PFSK-1 (cell line): ENCODE data around the gene SPTAN1.

Experiments
- POLR2AphosphoS5 ChIP-seq: IDR thresholded peaks from 2 replicates; pipeline ENCODE4 v1.6.1; 2012; ENCODE audit warnings: low read depth, mild to moderate bottlenecking, control low read depth, low read length, moderate library complexity
- TAF1 ChIP-seq: IDR thresholded peaks from 2 replicates; pipeline ENCODE4 v1.6.1; 2012; ENCODE audit warnings: low read length, control low read depth, borderline replicate concordance; ENCODE audit not compliant: insufficient read depth
- TF ChIP-seq, protein P1 (sequence below), 2 experiments: IDR thresholded peaks; 2 replicates each; pipeline versions ENCODE4 v1.6.1 to v1.8.0; 2011 to 2012; ENCODE audit warnings: low read depth in 2 of 2, low read length in 2 of 2, control low read depth in 1 of 2, inconsistent platforms in 1 of 2, mild to moderate bottlenecking in 1 of 2, moderate library complexity in 1 of 2; ENCODE audit not compliant: insufficient read depth in 1 of 2

DNA sequence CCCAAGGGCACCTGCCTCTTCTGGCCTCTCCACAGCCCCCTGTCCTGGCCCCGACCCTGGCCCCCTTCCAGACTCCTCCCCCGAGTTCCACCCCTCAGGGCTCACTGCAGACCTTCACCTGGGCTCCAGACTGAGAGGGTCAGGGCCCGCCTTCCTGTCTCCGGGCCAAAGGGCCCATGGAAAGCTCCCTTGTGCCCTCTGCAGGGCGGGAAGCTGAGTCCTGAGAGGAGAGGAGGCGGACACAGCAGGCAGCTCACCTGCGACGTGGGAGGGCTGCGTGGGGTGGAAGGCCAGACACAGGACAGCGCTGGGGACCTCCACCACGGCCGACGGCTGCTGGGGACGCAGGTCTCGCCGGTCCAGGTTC lies 83.6 kb downstream of the SPTAN1 start:
- TF ChIP-seq, protein P1, sequence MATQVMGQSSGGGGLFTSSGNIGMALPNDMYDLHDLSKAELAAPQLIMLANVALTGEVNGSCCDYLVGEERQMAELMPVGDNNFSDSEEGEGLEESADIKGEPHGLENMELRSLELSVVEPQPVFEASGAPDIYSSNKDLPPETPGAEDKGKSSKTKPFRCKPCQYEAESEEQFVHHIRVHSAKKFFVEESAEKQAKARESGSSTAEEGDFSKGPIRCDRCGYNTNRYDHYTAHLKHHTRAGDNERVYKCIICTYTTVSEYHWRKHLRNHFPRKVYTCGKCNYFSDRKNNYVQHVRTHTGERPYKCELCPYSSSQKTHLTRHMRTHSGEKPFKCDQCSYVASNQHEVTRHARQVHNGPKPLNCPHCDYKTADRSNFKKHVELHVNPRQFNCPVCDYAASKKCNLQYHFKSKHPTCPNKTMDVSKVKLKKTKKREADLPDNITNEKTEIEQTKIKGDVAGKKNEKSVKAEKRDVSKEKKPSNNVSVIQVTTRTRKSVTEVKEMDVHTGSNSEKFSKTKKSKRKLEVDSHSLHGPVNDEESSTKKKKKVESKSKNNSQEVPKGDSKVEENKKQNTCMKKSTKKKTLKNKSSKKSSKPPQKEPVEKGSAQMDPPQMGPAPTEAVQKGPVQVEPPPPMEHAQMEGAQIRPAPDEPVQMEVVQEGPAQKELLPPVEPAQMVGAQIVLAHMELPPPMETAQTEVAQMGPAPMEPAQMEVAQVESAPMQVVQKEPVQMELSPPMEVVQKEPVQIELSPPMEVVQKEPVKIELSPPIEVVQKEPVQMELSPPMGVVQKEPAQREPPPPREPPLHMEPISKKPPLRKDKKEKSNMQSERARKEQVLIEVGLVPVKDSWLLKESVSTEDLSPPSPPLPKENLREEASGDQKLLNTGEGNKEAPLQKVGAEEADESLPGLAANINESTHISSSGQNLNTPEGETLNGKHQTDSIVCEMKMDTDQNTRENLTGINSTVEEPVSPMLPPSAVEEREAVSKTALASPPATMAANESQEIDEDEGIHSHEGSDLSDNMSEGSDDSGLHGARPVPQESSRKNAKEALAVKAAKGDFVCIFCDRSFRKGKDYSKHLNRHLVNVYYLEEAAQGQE (IDR thresholded peaks at IDR 0.05; ENCODE audit: insufficient read depth in 1 of 2, low read depth in 2 of 2, low read length in 2 of 2), result no peak
- TF ChIP-seq POLR2AphosphoS5 (no peak), TAF1 (no peak)
